WTC11 (cell line): ENCODE data around the gene GUCY1B1. TPM values are rescaled to one million over a fixed set of nuclear protein-coding genes. Genes with fewer than 3 reads are reported as not detected.

Experiments
- ATAC-seq: fragments of 200-7000 bp; cut with Tn5 transposase; 2 replicates; pipeline ENCODE4 v1.10.0; 2021; ENCODE audit warnings: mild to moderate bottlenecking, moderate library complexity
- CTCF ChIA-PET: fragments of 300-600 bp; sonication (Branson Sonifier 250); formaldehyde crosslinking; loops from one replicate; lab custom pipeline; 2021; ENCODE audit warnings: antibody characterized with exemption; lab: Charles Lee
- POLR2A ChIA-PET: fragments of 350-600 bp; sonication (Branson Sonifier 250); formaldehyde crosslinking; loops from one replicate; lab custom pipeline; 2021; ENCODE audit warnings: antibody characterized with exemption; lab: Charles Lee
- DNase-seq: peaks from one replicate; pipeline ENCODE4 v3.0.0; 2021; ENCODE audit warnings: low spot score
- H3K27ac Mint-ChIP-seq: 2 replicates; pipeline ENCODE4 v1.8.0; 2021; ENCODE audit warnings: mixed read lengths
- H3K27me3 Mint-ChIP-seq: 2 replicates; pipeline ENCODE4 v1.8.0; 2021; ENCODE audit warnings: low read depth, mild to moderate bottlenecking, moderate library complexity, mixed read lengths
- H3K36me3 Mint-ChIP-seq: 2 replicates; pipeline ENCODE4 v1.8.0; 2021; ENCODE audit warnings: mixed read lengths
- H3K4me1 Mint-ChIP-seq: 2 replicates; pipeline ENCODE4 v1.8.0; 2022; ENCODE audit warnings: mixed read lengths
- H3K4me3 Mint-ChIP-seq: 2 replicates; pipeline ENCODE4 v1.8.0; 2021; ENCODE audit warnings: mild to moderate bottlenecking, moderate library complexity, mixed read lengths
- H3K9me3 Mint-ChIP-seq: 2 replicates; pipeline ENCODE4 v1.8.0; 2021; ENCODE audit warnings: mixed read lengths
- CREB1 ChIP-seq: sonication (generic); formaldehyde crosslinking; IDR thresholded peaks from 2 replicates; pipeline ENCODE4 v1.8.0; 2023; ENCODE audit warnings: mild to moderate bottlenecking, missing genetic modification reagents
- KAT7 ChIP-seq: sonication (generic); formaldehyde crosslinking; IDR thresholded peaks from 2 replicates; pipeline ENCODE4 v1.8.1; 2023; ENCODE audit warnings: missing genetic modification reagents, mild to moderate bottlenecking, borderline replicate concordance
- MYBL2 ChIP-seq: sonication (generic); formaldehyde crosslinking; IDR thresholded peaks from 2 replicates; pipeline ENCODE4 v1.8.1; 2023; ENCODE audit warnings: mild to moderate bottlenecking, moderate library complexity, missing genetic modification reagents
- NR3C1 ChIP-seq: sonication (generic); formaldehyde crosslinking; conservative IDR thresholded peaks from 2 replicates; pipeline ENCODE4 v1.8.1; 2023; ENCODE audit warnings: low read depth, mild to moderate bottlenecking, missing genetic modification reagents
- TCF7 ChIP-seq: sonication (generic); formaldehyde crosslinking; IDR thresholded peaks from 2 replicates; pipeline ENCODE4 v1.8.0; 2022; ENCODE audit warnings: mild to moderate bottlenecking, low read depth, missing genetic modification reagents, moderate library complexity
- ZBTB21 ChIP-seq: sonication (generic); formaldehyde crosslinking; IDR thresholded peaks from 2 replicates; pipeline ENCODE4 v1.8.1; 2023; ENCODE audit warnings: mild to moderate bottlenecking, missing genetic modification reagents, borderline replicate concordance
- ZNF317 ChIP-seq: sonication (generic); formaldehyde crosslinking; IDR thresholded peaks from 2 replicates; pipeline ENCODE4 v1.8.1; 2023; ENCODE audit warnings: low read depth, mild to moderate bottlenecking, moderate library complexity, missing genetic modification reagents, borderline replicate concordance
- total RNA-seq: library from RNA; stranded (reverse); gene quantifications from 3 replicates; pipeline ENCODE4 v1.2.3, GENCODE V29; 2021
- TF ChIP-seq, protein P1 (sequence below): sonication (generic); formaldehyde crosslinking; IDR thresholded peaks from 2 replicates; pipeline ENCODE4 v1.8.1; 2023; ENCODE audit warnings: mild to moderate bottlenecking, missing genetic modification reagents, moderate library complexity
- TF ChIP-seq, protein P2 (sequence below): fragments of 250-450 bp; sonication (Bioruptor Pico); IDR thresholded peaks from 2 replicates; pipeline ENCODE4 v1.9.0; 2021; ENCODE audit warnings: moderate library complexity, mild to moderate bottlenecking, inconsistent platforms, borderline replicate concordance

The GUCY1B1 gene
- total RNA-seq, 1 experiment from 2014 or later, result 12.7 TPM

DNA sequence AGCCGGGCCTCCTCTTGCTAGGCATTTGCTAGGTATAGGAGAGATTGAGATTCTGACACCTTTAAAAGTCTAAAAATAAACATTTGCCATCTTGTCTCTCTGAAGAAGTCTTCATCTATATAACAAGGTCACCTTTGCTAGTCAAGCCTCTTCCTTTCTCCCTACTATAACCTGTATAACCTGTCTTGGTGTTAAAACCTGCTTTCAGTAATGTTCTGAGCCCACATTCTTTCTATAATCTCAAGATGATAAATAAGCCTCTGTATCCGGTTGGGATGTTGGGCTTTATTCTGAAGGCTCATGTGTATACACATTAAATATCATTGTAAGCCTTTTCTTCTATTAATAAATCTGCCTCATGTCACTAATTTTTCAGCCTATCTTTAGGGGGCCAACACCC is 97.1 kb downstream of the GUCY1B1 start:
- H3K27me3 Mint-ChIP-seq, result no peaks in the 10 kb centered on the region
- DNase-seq, result no peak
- ChIA-PET POLR2A (no interaction called here), CTCF (no interaction called here)
- H3K36me3 Mint-ChIP-seq, result 0 out of 2 replicates have a peak, but pooled peaks cover 4% of the 10 kb centered on the region
- TF ChIP-seq KAT7 (CRISPR knock-in tag) (no peak), NR3C1 (CRISPR knock-in tag) (no peak), ZBTB21 (no peak), TCF7 (CRISPR knock-in tag) (no peak), ZNF317 (CRISPR knock-in tag) (no peak), CREB1 (CRISPR knock-in tag) (no peak), MYBL2 (no peak)
- TF ChIP-seq, protein P1, sequence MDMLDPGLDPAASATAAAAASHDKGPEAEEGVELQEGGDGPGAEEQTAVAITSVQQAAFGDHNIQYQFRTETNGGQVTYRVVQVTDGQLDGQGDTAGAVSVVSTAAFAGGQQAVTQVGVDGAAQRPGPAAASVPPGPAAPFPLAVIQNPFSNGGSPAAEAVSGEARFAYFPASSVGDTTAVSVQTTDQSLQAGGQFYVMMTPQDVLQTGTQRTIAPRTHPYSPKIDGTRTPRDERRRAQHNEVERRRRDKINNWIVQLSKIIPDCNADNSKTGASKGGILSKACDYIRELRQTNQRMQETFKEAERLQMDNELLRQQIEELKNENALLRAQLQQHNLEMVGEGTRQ (CRISPR knock-in tag), result no peak
- TF ChIP-seq, protein P2, sequence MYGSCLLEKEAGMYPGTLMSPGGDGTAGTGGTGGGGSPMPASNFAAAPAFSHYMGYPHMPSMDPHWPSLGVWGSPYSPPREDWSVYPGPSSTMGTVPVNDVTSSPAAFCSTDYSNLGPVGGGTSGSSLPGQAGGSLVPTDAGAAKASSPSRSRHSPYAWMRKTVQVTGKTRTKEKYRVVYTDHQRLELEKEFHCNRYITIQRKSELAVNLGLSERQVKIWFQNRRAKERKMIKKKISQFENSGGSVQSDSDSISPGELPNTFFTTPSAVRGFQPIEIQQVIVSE, result no peak
- TF ChIP-seq, all 79 proteins: peak for 0
- Mint-ChIP-seq H3K4me3 (no peak overlapping the region), H3K4me1 (peaks cover 10% of the 10 kb centered on the region), H3K9me3 (peaks cover 15% of the 10 kb centered on the region), H3K27ac (no peak overlapping the region)
- no peak for ATAC-seq

Other genes with a start within 250 kb of the GUCY1B1 start
- gene GUCY1A1, start 92.2 kb upstream of the GUCY1B1 start, total RNA-seq, result 0.11 to 0.20 TPM in 2 of 3 replicates, not detected in the other
- gene ASIC5, start 107.3 kb downstream of the GUCY1B1 start, total RNA-seq, result not detected in 3 replicates
- gene TDO2, start 144.7 kb downstream of the GUCY1B1 start, total RNA-seq, result 0.13 to 0.78 TPM (median 0.18 TPM) in 3 replicates
- gene CTSO, start 194.8 kb downstream of the GUCY1B1 start, total RNA-seq, result 1.1 to 1.3 TPM (median 1.2 TPM) in 3 replicates